Mesenchymal stem cell (in vitro differentiated cells and primary cell): ENCODE results near the gene TMEM253.

Experiments
- DNase-seq: peaks from one replicate; pipeline ENCODE4 v3.0.0-alpha.2; 2013
- H2AFZ ChIP-seq: one replicate; pipeline ENCODE4 v1.6.1; 2013; ENCODE audit warnings: low read depth, mild to moderate bottlenecking, control low read depth, inconsistent platforms, low read length, moderate library complexity
- H2AK5ac ChIP-seq: 2 replicates; pipeline ENCODE4 v1.6.1; 2013; ENCODE audit warnings: low read length, moderate library complexity, mild to moderate bottlenecking, inconsistent platforms; ENCODE audit not compliant: severe bottlenecking
- H2BK120ac ChIP-seq: one replicate; pipeline ENCODE4 v1.6.1; 2013; ENCODE audit warnings: low read depth, mild to moderate bottlenecking, inconsistent platforms, low read length, moderate library complexity
- H2BK12ac ChIP-seq, 2 experiments: one replicate each; pipeline ENCODE4 v1.6.1; 2013; ENCODE audit warnings: inconsistent platforms in 2 of 2, low read length in 2 of 2, mild to moderate bottlenecking in 2 of 2, moderate library complexity in 2 of 2, control low read depth in 1 of 2
- H2BK15ac ChIP-seq: one replicate; pipeline ENCODE4 v1.6.1; 2013; ENCODE audit warnings: mild to moderate bottlenecking, low read depth, inconsistent platforms; ENCODE audit not compliant: poor library complexity, severe bottlenecking
- H2BK5ac ChIP-seq: 2 replicates; pipeline ENCODE4 v1.6.1; 2013; ENCODE audit warnings: low read depth, mild to moderate bottlenecking, low read length, control low read depth, inconsistent platforms; ENCODE audit not compliant: poor library complexity, severe bottlenecking
- H3K14ac ChIP-seq, 2 experiments: one replicate each; pipeline ENCODE4 v1.6.1; 2013; ENCODE audit warnings: inconsistent platforms in 2 of 2, low read length in 2 of 2, control low read depth in 1 of 2, mild to moderate bottlenecking in 1 of 2, moderate library complexity in 1 of 2
- H3K18ac ChIP-seq, 2 experiments: one replicate each; pipeline ENCODE4 v1.6.1; 2013; ENCODE audit warnings: inconsistent platforms in 2 of 2, low read length in 2 of 2, control low read depth in 1 of 2, low read depth in 1 of 2, mild to moderate bottlenecking in 1 of 2
- H3K23ac ChIP-seq, 2 experiments: one replicate each; pipeline ENCODE4 v1.6.1; 2013; ENCODE audit warnings: inconsistent platforms in 2 of 2, low read length in 2 of 2, mild to moderate bottlenecking in 2 of 2, moderate library complexity in 2 of 2, control low read depth in 1 of 2
- H3K27ac ChIP-seq: 2 replicates; pipeline ENCODE4 v1.5.1; 2013; ENCODE audit warnings: mild to moderate bottlenecking, moderate library complexity, low read length, control low read depth, inconsistent platforms; ENCODE audit not compliant: poor library complexity, severe bottlenecking
- H3K27me3 ChIP-seq, 2 experiments: 2 replicates each; pipeline versions ENCODE4 v1.6.1 to v1.7.0; 2013; ENCODE audit warnings: low read length in 2 of 2, mild to moderate bottlenecking in 2 of 2, moderate library complexity in 2 of 2, control low read depth in 1 of 2, inconsistent platforms in 1 of 2; ENCODE audit not compliant: control insufficient read depth in 1 of 2, insufficient read depth in 1 of 2
- H3K36me3 ChIP-seq, 2 experiments: 2 replicates each; pipeline versions ENCODE4 v1.6.1 to v1.7.0; 2013; ENCODE audit warnings: low read length in 2 of 2, control low read depth in 1 of 2, inconsistent platforms in 1 of 2, low read depth in 1 of 2, mild to moderate bottlenecking in 1 of 2; ENCODE audit not compliant: insufficient read depth in 2 of 2, control insufficient read depth in 1 of 2
- H3K4ac ChIP-seq, 2 experiments: one replicate each; pipeline ENCODE4 v1.6.1; 2013; ENCODE audit warnings: inconsistent platforms in 2 of 2, low read length in 2 of 2, mild to moderate bottlenecking in 2 of 2, moderate library complexity in 2 of 2, control low read depth in 1 of 2, low read depth in 1 of 2
- H3K4me1 ChIP-seq: 2 replicates; pipeline ENCODE4 v1.6.1; 2013; ENCODE audit warnings: low read depth, low read length, control low read depth; ENCODE audit not compliant: control insufficient read depth, insufficient read depth
- H3K4me2 ChIP-seq: 2 replicates; pipeline ENCODE4 v1.6.1; 2013; ENCODE audit warnings: low read length, mild to moderate bottlenecking, inconsistent platforms; ENCODE audit not compliant: poor library complexity, severe bottlenecking
- H3K4me3 ChIP-seq, 2 experiments: 2 replicates each; pipeline versions ENCODE4 v1.5.1 to v1.7.0; 2013; ENCODE audit warnings: low read length in 2 of 2, mild to moderate bottlenecking in 2 of 2, control low read depth in 1 of 2, low read depth in 1 of 2; ENCODE audit not compliant: insufficient read depth in 1 of 2
- H3K79me1 ChIP-seq: replicated peaks from 2 replicates; pipeline ENCODE4 v1.6.1; 2013; ENCODE audit warnings: mild to moderate bottlenecking, control low read depth, low read length, inconsistent platforms; ENCODE audit not compliant: poor library complexity, severe bottlenecking
- H3K9ac ChIP-seq: 2 replicates; pipeline ENCODE4 v1.7.0; 2013; ENCODE audit warnings: mild to moderate bottlenecking, low read length, moderate library complexity
- H3K9me3 ChIP-seq: 2 replicates; pipeline ENCODE4 v1.7.0; 2013; ENCODE audit warnings: mild to moderate bottlenecking, low read length; ENCODE audit not compliant: control insufficient read depth
- H4K8ac ChIP-seq: one replicate; pipeline ENCODE4 v1.6.1; 2013; ENCODE audit warnings: inconsistent platforms, mild to moderate bottlenecking, low read length, moderate library complexity
- H4K91ac ChIP-seq: one replicate; pipeline ENCODE4 v1.6.1; 2013; ENCODE audit warnings: mild to moderate bottlenecking, low read length, inconsistent platforms
- WGBS: methylation state at CpG from one replicate; pipeline ENCODE4 v1.1.7; 2013; ENCODE audit warnings: mixed read lengths; 5-methylcytosine and 5-hydroxymethylcytosine counted together

TMEM253 gene

DNA sequence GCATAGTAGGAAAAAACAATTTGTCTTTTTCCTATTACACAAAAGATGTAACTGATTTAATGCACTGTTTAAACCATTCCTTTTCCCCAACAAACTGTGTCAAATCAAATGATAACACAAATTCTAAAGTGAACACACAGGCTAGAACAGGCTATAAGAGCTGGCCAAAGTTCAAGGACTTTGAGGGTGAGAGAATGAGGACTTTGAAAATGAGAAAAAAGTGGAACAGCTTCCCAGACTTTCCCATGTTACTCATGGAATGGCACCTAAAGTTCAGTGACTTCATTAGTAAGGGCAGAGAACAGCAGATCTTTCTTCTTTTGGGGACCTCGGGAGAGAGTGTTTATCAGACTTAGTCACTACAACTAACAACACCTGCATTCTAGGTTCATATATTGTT, 22.6 kb downstream of the TMEM253 start:
- peaks cover 8% of the 10 kb centered on the region for H3K9me3 ChIP-seq
- WGBS = 100% methylated on average over 1 of the region's 1 CpG

GRCh38 chr14:21133901-21134300, 33.0 kb downstream of the TMEM253 start:
- Histone ChIP-seq H2BK5ac (no peak overlapping the region), H3K23ac (no peak overlapping the region), H3K27me3 (no peaks in the 10 kb centered on the region), H2BK15ac (no peak overlapping the region), H3K9me3 (peaks cover 11% of the 10 kb centered on the region), H4K8ac (no peak overlapping the region), H2BK120ac (no peak overlapping the region), H3K9ac (no peak overlapping the region), H3K4ac (no peak overlapping the region), H3K14ac (no peak overlapping the region), H3K4me3 (no peak overlapping the region), H3K4me1 (no peaks in the 10 kb centered on the region), H3K27ac (no peak overlapping the region), H4K91ac (no peak overlapping the region), H3K79me1 (no peaks in the 10 kb centered on the region), H2AK5ac (no peak overlapping the region), H3K18ac (no peak overlapping the region), H2BK12ac (no peak overlapping the region), H3K4me2 (no peak overlapping the region), H2AFZ (no peak overlapping the region), H3K36me3 (no peaks in the 10 kb centered on the region)
- no peak for DNase-seq
- 79% methylated on average over 1 of the region's 1 CpG for WGBS

More for the DNA sequence above, 22.6 kb downstream of the TMEM253 start:
- Histone ChIP-seq H3K27me3 (peaks cover 0 to 21% of the 10 kb centered on the region in 2 experiments), H2AFZ (no peak overlapping the region), H3K4ac (no peak overlapping the region), H3K27ac (no peak overlapping the region), H3K23ac (no peak overlapping the region), H2BK12ac (no peak overlapping the region), H3K79me1 (no peaks in the 10 kb centered on the region), H3K14ac (no peak overlapping the region), H3K18ac (no peak overlapping the region), H2BK15ac (no peak overlapping the region), H2AK5ac (no peak overlapping the region), H3K36me3 (no peaks in the 10 kb centered on the region), H3K4me1 (no peaks in the 10 kb centered on the region), H3K4me3 (no peak overlapping the region), H4K8ac (no peak overlapping the region), H2BK120ac (no peak overlapping the region), H2BK5ac (no peak overlapping the region), H3K4me2 (no peak overlapping the region), H3K9ac (no peak overlapping the region), H4K91ac (no peak overlapping the region)
- DNase-seq = no peak

DNA sequence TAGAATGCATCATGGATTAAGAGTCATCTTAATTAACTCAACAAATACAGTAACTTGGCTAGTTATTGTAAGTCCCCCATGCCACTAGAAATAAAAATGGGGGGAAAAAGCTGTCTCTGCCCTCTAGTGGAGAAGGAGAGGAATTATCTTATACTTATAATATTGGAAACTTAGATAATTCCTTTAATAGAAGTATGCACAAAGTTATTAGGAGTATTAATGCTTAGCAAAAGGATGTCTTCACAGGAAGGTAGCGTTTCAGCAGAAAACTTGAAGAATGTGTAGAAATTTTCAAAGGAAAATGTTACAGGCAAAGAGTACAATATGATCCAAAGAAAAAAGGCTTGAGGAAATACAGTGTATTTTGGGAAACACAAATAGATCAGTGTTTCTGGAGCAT, 35.2 kb downstream of the TMEM253 start:
- Histone ChIP-seq H3K36me3 (no peaks in the 10 kb centered on the region), H3K27me3 (no peaks in the 10 kb centered on the region), H2BK15ac (no peak overlapping the region), H3K4ac (no peak overlapping the region), H2BK120ac (no peak overlapping the region), H3K18ac (no peak overlapping the region), H2AK5ac (no peak overlapping the region), H3K27ac (no peak overlapping the region), H4K8ac (no peak overlapping the region), H3K4me3 (no peak overlapping the region), H3K9me3 (peaks cover 8% of the 10 kb centered on the region), H3K23ac (no peak overlapping the region), H2BK5ac (no peak overlapping the region), H2AFZ (no peak overlapping the region), H3K4me2 (no peak overlapping the region), H2BK12ac (no peak overlapping the region), H3K79me1 (no peaks in the 10 kb centered on the region), H3K4me1 (no peaks in the 10 kb centered on the region), H3K9ac (no peak overlapping the region), H3K14ac (no peak overlapping the region), H4K91ac (no peak overlapping the region)
- WGBS = 0% methylated on average over 1 of the region's 1 CpG
- DNase-seq = peak; percentile 26

DNA sequence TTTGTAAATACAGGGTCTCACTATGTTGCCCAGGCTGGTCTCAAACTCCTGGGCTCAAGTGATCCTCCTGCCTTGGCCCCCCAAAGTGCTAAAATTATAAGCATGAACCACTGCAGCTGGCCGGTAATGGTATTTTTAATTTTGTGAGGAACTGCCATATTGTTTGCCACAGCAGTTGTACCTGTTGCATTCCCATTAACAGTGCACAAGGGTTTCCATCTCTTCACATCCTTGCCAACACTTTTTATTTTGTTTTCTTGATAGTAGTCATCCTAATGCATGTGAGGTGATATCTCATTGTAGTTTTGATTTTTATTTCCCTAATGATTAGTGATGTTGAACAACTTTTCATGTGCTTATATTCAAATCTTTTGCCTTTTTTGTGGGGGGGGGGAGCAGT, 41.5 kb downstream of the TMEM253 start:
- no peaks in the 10 kb centered on the region for H3K36me3 ChIP-seq
- no peak overlapping the region for H3K4me3 ChIP-seq
- H3K14ac ChIP-seq = no peak overlapping the region
- H4K8ac ChIP-seq = no peak overlapping the region
- H4K91ac ChIP-seq = no peak overlapping the region
- no peak overlapping the region for H3K9ac ChIP-seq
- H3K27me3 ChIP-seq = no peaks in the 10 kb centered on the region
- no peaks in the 10 kb centered on the region for H3K4me1 ChIP-seq
- H3K9me3 ChIP-seq = peaks cover 14% of the 10 kb centered on the region
- H3K18ac ChIP-seq = no peak overlapping the region
- no peak overlapping the region for H2AFZ ChIP-seq
- H3K79me1 ChIP-seq = no peaks in the 10 kb centered on the region
- no peak overlapping the region for H2BK15ac ChIP-seq
- H2AK5ac ChIP-seq = no peak overlapping the region
- no CpG with 5 or more reads among the region's 1 CpG for WGBS
- no peak overlapping the region for H2BK120ac ChIP-seq
- no peak overlapping the region for H2BK5ac ChIP-seq
- H3K4me2 ChIP-seq = no peak overlapping the region
- H3K27ac ChIP-seq = no peak overlapping the region
- no peak overlapping the region for H3K4ac ChIP-seq
- DNase-seq = no peak
- no peak overlapping the region for H2BK12ac ChIP-seq
- no peak overlapping the region for H3K23ac ChIP-seq
